HEK293 (cell line): ENCODE results near the gene TARS3.

Experiments
- BCL11A ChIP-seq: fragments of 450-650 bp; formaldehyde crosslinking; IDR thresholded peaks from 2 replicates; pipeline ENCODE4 v1.5.1; 2016; ENCODE audit warnings: low read depth, missing biosample characterization, missing genetic modification characterization
- CTCF ChIP-seq: fragments of 450-650 bp; formaldehyde crosslinking; IDR thresholded peaks from 2 replicates; pipeline ENCODE4 v1.5.1; 2016; ENCODE audit warnings: missing biosample characterization, missing genetic modification characterization
- MZF1 ChIP-seq: fragments of 450-650 bp; formaldehyde crosslinking; IDR thresholded peaks from 2 replicates; pipeline ENCODE4 v1.5.1; 2017; ENCODE audit warnings: missing biosample characterization, missing genetic modification characterization, borderline replicate concordance
- TCF7L2 ChIP-seq: IDR thresholded peaks from 2 replicates; pipeline ENCODE4 v1.6.1; 2011; ENCODE audit warnings: low read depth, mild to moderate bottlenecking, inconsistent platforms, low read length, moderate library complexity, borderline replicate concordance
- ZBTB7A ChIP-seq: fragments of 450-650 bp; formaldehyde crosslinking; IDR thresholded peaks from 2 replicates; pipeline ENCODE4 v1.5.1; 2016; ENCODE audit warnings: low read depth, missing biosample characterization, missing genetic modification characterization
- ZFP41 ChIP-seq: fragments of 450-650 bp; formaldehyde crosslinking; IDR thresholded peaks from 2 replicates; pipeline ENCODE4 v1.5.1; 2016; ENCODE audit warnings: missing biosample characterization, missing genetic modification characterization, borderline replicate concordance
- ZNF140 ChIP-seq: fragments of 450-650 bp; formaldehyde crosslinking; IDR thresholded peaks from 2 replicates; pipeline ENCODE4 v1.5.1; 2016; ENCODE audit warnings: missing biosample characterization, missing genetic modification characterization
- ZNF248 ChIP-seq: fragments of 450-650 bp; formaldehyde crosslinking; IDR thresholded peaks from 2 replicates; pipeline ENCODE4 v1.5.1; 2017; ENCODE audit warnings: missing biosample characterization, missing genetic modification characterization
- ZNF362 ChIP-seq: fragments of 450-650 bp; formaldehyde crosslinking; IDR thresholded peaks from 2 replicates; pipeline ENCODE4 v1.5.1; 2016; ENCODE audit warnings: missing biosample characterization, missing genetic modification characterization
- ZNF555 ChIP-seq: fragments of 450-650 bp; formaldehyde crosslinking; conservative IDR thresholded peaks from 2 replicates; pipeline ENCODE4 v1.5.1; 2017; ENCODE audit warnings: missing biosample characterization, mild to moderate bottlenecking, missing genetic modification characterization, inconsistent platforms
- ZNF626 ChIP-seq: fragments of 450-650 bp; sonication (Bioruptor Pico); formaldehyde crosslinking; IDR thresholded peaks from 2 replicates; pipeline ENCODE4 v1.5.1; 2018; ENCODE audit warnings: missing biosample characterization, missing genetic modification characterization, inconsistent platforms

- TF ChIP-seq ZBTB7A (tag by site-specific recombination): no peak
- no peak for TF ChIP-seq TCF7L2
- no peak for TF ChIP-seq ZNF140 (tag by site-specific recombination)
- TF ChIP-seq CTCF (tag by site-specific recombination): no peak
- TF ChIP-seq ZNF626 (tag by site-specific recombination): no peak
- TF ChIP-seq ZNF362: no peak
- TF ChIP-seq ZFP41 (tag by site-specific recombination): no peak
- TF ChIP-seq ZNF555 (tag by site-specific recombination): no peak
- no peak for TF ChIP-seq BCL11A (tag by site-specific recombination)
- TF ChIP-seq MZF1: no peak
- no peak for TF ChIP-seq ZNF248 (tag by site-specific recombination)
Measured at GRCh38 chr15:101611580-101612299, 112.5 kb downstream of the TARS3 start.
